Putamen (tissue), 1 donor: ENCODE measurements around the gene PCGF2.

ENCODE experiments used
- DNase-seq: peaks from one replicate; pipeline ENCODE4 v3.0.0-alpha.2; 2016; ENCODE audit warnings: low spot score

PCGF2 gene

GRCh38 chr17:38717139-38717745 lies 30.9 kb downstream of the PCGF2 start:
- DNase-seq: no peak

DNA sequence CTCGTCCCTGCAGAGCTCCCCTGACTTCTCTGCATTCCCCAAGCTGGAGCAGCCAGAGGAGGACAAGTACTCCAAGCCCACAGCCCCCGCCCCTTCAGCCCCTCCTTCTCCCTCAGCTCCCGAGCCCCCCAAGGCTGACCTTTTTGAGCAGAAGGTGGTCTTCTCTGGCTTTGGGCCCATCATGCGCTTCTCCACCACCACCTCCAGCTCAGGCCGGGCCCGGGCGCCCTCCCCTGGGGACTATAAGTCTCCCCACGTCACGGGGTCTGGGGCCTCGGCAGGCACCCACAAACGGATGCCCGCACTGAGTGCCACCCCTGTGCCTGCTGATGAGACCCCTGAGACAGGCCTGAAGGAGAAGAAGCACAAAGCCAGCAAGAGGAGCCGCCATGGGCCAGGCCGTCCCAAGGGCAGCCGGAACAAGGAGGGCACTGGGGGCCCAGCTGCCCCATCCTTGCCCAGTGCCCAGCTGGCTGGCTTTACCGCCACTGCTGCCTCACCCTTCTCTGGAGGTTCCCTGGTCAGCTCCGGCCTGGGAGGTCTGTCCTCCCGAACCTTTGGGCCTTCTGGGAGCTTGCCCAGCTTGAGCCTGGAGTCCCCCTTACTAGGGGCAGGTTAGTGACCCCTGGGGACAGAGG lies 31.6 kb downstream of the PCGF2 start:
- no peak for DNase-seq

DNA sequence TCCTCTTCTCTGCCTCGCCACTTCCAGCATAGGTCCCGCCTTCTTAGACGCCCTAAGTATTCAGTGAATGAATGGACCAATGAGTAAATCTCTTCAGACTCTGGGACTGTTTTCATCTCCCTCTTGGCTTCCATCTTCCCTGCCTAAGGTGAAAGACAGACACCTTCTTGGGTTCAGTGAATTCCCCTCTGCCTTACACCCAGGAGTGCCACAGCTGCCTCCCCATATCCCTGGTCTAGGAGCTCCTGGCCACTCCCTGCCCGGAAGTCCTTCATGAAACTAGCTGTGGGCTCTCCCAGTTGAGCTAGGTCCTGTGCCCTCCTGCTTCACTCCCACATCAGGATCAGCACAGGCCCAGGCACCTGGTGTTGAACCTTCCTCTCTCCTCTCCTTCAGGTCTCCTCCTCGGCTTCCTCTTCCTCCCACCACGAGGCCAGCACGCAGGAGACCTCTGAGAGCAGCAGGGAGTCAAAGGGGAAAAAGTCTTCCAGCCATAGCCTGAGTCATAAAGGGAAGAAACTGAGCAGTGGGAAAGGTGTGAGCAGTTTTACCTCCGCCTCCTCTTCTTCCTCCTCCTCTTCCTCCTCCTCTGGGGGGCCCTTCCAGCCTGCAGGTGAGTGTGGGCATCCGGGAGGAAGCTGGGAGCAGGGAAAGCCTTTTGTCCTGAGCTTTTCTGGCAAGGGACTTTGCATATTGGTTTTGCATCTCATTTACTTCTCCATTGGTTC lies 32.8 kb downstream of the PCGF2 start:
- no peak for DNase-seq

DNA sequence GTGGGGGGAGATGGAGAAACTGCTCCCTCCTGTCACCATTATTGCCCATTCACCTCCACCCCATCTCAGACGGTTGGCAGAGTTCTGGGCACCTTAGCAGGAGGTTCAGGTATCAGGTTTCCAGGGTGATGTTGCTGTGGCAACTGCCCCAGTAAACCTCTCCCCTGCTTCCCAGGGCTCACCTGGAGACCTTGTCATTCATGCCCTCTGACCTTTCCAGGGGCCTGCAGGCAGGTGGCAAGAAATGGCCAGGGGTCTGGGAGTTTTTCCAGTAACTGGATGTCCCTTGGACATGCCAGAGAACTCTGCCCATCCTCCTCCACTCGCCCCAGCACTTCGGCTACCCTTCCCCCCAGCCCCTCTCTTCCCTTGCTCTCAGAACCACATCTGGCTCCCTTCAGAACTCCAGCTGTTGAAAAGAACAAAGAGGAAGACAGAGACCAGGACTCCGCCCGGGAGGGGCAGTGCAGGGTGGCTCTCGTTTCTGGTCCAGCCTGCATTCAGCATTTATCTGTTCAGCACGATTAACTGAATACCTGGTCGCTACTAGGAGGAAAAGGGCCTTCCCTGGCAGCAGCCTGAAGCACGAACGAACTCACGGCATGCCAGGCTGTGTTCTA lies 34.6 kb downstream of the PCGF2 start:
- DNase-seq: no peak

DNA sequence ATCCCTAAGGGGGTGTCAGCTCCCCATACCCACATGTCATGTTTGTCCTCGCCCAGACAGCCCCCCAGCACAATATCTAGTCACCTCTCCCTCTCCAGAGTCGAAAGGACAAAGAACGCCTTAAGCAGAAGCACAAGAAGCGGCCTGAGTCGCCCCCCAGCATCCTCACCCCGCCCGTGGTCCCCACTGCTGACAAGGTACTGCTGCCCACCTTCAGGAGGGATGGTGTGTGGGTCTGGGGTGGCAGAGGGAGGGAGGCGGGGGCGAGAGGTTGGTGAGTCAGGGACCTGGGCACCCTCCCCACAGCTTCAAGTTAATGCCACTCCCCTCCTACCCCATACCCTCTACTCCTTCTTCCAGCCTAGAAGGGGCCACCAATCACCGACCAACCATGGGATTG lies 35.5 kb downstream of the PCGF2 start:
- DNase-seq: no peak

DNA sequence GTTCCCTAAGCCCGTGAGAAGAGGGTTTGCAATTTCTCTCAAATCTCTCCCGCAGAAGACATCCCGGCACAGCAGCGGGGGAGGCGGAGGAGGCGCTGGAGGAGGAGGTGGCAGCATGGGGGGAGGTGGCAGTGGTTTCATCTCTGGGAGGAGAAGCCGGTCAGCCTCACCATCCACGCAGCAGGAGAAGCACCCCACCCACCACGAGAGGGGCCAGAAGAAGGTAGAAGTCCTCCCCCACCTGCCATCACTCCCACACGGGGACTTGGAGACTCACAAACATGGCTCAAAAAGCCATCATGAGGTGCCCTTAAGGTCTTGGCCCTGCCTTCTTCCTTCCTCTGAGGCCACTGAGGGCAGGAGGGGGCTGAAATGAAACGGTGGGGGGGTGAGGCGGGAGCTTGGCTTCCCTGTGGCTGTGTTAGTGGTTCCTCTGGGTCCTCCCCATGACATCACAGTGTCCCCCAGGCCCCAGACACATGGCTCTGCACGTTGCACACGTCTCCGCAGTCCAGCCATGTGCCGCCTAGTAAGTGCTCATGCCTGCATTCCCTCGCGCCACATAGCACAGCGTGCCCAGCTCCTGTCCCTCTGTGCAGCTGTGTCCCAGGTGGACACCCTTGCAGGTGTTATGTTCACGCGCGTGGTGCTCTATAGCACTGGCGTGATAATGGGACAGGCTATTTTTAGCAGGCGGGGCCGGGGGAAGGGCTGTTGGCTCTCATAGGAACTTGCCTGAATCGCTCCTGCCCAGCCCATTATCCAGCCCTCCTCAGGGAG lies 36.2 kb downstream of the PCGF2 start:
- no peak for DNase-seq

- no peak for DNase-seq
Observed at GRCh38 chr17:38710985-38711384, 37.2 kb downstream of the PCGF2 start.

GRCh38 chr17:38710604-38710962 lies 37.6 kb downstream of the PCGF2 start:
- DNase-seq: no peak

DNA sequence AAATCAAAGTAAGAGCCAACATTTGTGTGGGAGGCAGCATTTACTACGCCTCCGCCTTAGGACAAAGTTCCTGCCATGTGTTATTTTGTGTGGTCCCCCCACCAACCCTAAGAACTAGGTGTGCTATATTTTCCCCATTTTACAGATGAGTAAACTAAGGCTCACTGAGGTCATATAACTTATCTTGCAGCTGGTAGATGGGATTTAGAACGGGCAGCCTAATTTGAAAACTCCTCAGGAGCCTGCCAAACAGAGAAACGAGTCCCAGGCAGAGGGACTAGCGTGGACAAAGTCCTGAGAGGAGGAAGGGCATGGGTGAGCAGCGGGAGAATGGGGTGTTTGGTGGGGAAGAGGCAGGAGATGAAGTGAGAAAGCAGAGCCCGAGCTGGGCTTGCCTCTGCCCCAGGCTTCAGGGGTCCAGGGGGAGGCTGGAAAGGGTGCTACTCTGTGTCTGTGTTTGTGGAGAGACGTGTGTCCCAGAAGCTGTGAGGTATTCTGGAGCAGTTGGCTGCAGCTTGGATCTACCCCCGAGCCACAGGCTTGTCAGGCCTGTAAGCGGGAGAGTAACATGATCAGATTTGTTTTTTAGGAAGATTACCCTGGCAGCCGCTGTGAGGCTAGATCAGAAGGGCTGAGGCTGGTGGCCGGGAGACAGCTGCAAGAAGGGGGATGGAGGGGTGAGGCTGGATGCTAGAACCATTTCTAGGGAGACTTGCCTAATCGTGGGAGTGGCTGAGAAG lies 38.1 kb downstream of the PCGF2 start:
- DNase-seq: no peak

- no peak for DNase-seq
Observed at GRCh38 chr17:38709104-38709820, 38.9 kb downstream of the PCGF2 start.

GRCh38 chr17:38707678-38708351 lies 40.3 kb downstream of the PCGF2 start:
- no peak for DNase-seq

GRCh38 chr17:38706505-38707216 lies 41.5 kb downstream of the PCGF2 start:
- no peak for DNase-seq

DNA sequence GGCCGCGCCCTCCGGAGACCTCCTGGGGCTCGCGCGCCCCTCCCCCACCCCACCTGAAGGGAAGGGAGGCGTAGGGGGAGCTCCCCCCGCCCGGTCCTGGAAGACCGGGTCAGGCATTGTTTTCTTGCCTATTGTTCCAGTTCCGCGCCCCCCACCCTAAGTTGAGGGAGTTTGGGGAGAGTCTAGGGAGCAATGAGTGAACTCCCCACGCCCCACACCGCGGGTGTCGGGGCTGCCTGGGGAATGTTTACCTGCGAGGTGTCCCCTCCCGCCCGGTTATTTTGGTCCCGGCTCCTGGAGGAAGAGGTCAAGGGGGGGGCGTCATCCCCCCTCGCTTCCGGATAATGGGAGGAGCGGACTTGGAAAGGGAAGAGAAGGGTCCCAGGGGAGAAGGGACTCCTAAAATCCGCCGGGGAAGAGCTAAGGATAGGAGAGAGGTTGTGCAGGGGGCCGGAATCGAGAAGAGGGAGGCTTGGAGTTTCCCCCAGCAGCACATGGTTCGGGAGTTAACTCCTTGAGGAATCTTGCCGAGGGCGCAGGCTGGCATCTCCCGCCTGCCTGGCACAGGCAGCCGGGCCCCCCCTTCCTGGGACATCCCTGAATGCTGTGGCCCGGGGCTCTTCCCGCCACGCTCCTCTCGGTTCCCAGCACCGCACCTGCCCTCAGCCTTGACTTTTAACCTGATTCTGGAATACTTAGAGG lies 42.2 kb downstream of the PCGF2 start:
- no peak for DNase-seq

GRCh38 chr17:38705523-38705802 lies 42.7 kb downstream of the PCGF2 start:
- DNase-seq: no peak

DNA sequence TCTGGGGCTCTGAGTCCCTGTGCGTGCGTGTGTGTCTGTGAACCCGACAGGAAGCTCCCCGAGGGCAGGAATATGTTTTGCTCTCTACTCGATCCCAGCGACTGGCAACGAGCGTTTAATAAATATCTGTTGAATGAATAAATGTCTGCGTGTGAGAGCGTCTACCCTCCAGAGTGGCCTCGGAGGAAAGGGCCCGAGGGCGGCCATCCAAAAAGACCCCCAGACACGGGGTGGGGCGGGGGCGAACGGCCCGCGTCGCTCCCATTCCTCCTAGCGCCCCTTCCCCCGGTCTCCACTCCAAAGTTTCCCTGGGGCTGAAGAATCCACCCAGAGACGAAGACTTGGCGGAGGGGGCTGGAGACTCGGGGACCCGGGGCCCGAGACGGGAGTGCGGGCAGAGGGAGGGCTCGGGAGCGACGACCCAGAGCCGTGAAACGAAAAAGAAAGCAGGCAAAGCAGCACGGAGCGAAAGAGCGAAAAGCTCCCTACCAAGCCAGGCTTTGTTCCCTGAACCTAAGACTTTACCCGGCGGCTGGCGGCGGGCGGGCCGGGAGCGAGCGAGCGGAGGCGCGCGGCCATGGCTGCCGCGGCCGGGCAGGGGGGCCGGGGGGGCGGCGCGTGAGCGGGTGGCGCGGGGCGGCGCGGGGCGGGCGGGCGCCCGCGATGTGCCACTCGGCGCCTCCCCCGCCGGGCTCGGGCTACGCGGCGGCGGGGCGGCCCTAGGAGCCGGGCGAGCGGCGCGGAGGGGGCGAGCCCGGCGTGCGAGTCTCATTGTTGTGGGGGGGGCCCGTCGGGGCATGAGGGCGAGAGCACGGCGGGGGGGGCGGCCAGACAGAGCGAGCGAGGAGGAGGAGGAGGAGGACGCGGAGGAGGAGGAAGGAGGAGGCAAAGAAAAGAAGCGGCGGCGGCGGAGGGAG lies 43.3 kb downstream of the PCGF2 start, which contains the start of gene MLLT6:
Gene MLLT6, plus strand, starts transcription at position 668 of the 917 bp plus-strand sequence. CDS start 360 bp downstream, outside the sequence.
- DNase-seq: peak; percentile 87

DNA sequence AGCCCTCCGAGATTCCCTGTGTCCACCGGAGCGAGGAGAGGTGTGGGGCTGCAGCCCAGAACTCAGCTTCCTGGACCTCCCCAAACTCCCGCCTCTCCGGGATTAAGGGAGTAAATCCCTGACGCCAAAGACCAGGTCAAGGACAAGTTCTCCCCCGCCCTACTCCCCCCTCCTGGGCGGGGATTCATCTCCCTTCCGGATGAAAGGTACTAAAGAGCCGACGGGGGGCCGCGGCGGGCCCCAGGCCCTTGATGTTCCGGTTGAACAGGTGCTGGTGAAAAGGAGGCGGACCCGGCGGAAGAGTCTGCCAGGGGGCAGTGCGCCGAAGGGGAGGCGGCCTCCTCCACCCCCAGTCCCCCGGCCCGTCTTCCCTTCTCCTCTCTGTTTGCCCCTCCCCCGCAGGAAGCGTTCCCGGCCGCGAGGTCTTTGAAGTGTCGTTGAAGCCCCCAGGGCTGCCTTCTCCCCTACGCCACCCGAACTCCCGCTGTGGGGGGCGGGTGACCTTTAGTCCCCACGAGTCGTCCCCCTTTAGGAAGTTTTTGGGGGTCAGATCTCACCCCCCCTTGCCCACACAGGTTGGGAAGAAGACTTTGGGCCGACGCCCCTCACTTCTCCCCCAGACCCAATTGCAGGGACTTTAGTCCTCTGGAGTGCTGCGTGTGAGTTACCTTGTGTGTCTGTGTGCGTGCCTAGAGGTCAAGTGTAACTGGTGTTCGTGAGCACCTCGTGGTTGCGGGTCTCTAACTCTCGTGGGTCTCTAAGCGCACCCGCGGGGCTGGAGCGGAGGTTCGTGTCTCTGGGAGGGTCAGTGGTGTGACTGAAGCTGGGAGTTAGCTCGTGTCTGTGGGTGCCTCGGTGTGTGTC lies 44.2 kb downstream of the PCGF2 start:
- DNase-seq: no peak
